Measurements from ENCODE around the gene ACYP2.

ACYP2 gene

GRCh38 chr2:54085069-54085468, 30.3 kb upstream of the ACYP2 start:
- Histone ChIP-seq H3K9me3 (ENCODE audit: insufficient read depth, low read depth, low read length) (no peaks in the 10 kb centered on the region), H3K27me3 (ENCODE audit: insufficient read depth, low read length, poor library complexity, severe bottlenecking) (no peaks in the 10 kb centered on the region), H3K9ac (ENCODE audit: low read depth, low read length, poor library complexity, severe bottlenecking) (no peak overlapping the region), H3K4me3 (ENCODE audit: low read length, poor library complexity, severe bottlenecking) (no peak overlapping the region), H3K36me3 (ENCODE audit: insufficient read depth, low read length) (no peaks in the 10 kb centered on the region), H3K79me2 (ENCODE audit: insufficient read depth, low read length) (no peaks in the 10 kb centered on the region), H3K4me2 (ENCODE audit: low read depth, low read length, poor library complexity, severe bottlenecking) (no peak overlapping the region), H4K20me1 (ENCODE audit: insufficient read depth, low read length, poor library complexity, severe bottlenecking) (no peaks in the 10 kb centered on the region), H3K4me1 (ENCODE audit: insufficient read depth, low read length, poor library complexity, severe bottlenecking) (no peaks in the 10 kb centered on the region), H3F3A (ENCODE audit: low read depth) (no peaks in the 10 kb centered on the region), H2AFZ (ENCODE audit: low read length) (no peak overlapping the region), H3K9me2 (replicated peaks; ENCODE audit: low read depth, low read length) (no peaks in the 10 kb centered on the region)
- TF ChIP-seq CTCF (conservative IDR thresholded peaks at IDR 0.05; ENCODE audit: low read length) (no peak), EZH2phosphoT487 (IDR thresholded peaks at IDR 0.05; ENCODE audit: borderline replicate concordance) (no peak)

- no peak for TF ChIP-seq EZH2phosphoT487 (IDR thresholded peaks at IDR 0.05; ENCODE audit: borderline replicate concordance)
- TF ChIP-seq CTCF (conservative IDR thresholded peaks at IDR 0.05; ENCODE audit: low read length): no peak
- Histone ChIP-seq H3F3A (ENCODE audit: low read depth) (no peaks in the 10 kb centered on the region), H2AFZ (ENCODE audit: low read length) (no peak overlapping the region), H3K79me2 (ENCODE audit: insufficient read depth, low read length) (no peaks in the 10 kb centered on the region), H3K4me1 (ENCODE audit: insufficient read depth, low read length, poor library complexity, severe bottlenecking) (no peaks in the 10 kb centered on the region), H3K27me3 (ENCODE audit: insufficient read depth, low read length, poor library complexity, severe bottlenecking) (no peaks in the 10 kb centered on the region), H3K9me2 (replicated peaks; ENCODE audit: low read depth, low read length) (no peaks in the 10 kb centered on the region), H3K4me3 (ENCODE audit: low read length, poor library complexity, severe bottlenecking) (no peak overlapping the region), H3K9ac (ENCODE audit: low read depth, low read length, poor library complexity, severe bottlenecking) (no peak overlapping the region), H3K4me2 (ENCODE audit: low read depth, low read length, poor library complexity, severe bottlenecking) (no peak overlapping the region), H3K9me3 (ENCODE audit: insufficient read depth, low read depth, low read length) (no peaks in the 10 kb centered on the region), H3K36me3 (ENCODE audit: insufficient read depth, low read length) (no peaks in the 10 kb centered on the region), H4K20me1 (ENCODE audit: insufficient read depth, low read length, poor library complexity, severe bottlenecking) (no peaks in the 10 kb centered on the region)
These were observed 29.3 kb upstream of the ACYP2 start for GRCh38 chr2:54086157-54086556.

- H3K4me2 ChIP-seq (ENCODE audit: low read depth, low read length, poor library complexity, severe bottlenecking): no peak overlapping the region
- H2AFZ ChIP-seq (ENCODE audit: low read length): no peak overlapping the region
- no peaks in the 10 kb centered on the region for H3K36me3 ChIP-seq (ENCODE audit: insufficient read depth, low read length)
- H4K20me1 ChIP-seq (ENCODE audit: insufficient read depth, low read length, poor library complexity, severe bottlenecking): no peaks in the 10 kb centered on the region
- H3K9ac ChIP-seq (ENCODE audit: low read depth, low read length, poor library complexity, severe bottlenecking): no peak overlapping the region
- TF ChIP-seq EZH2phosphoT487 (IDR thresholded peaks at IDR 0.05; ENCODE audit: borderline replicate concordance) (no peak), CTCF (conservative IDR thresholded peaks at IDR 0.05; ENCODE audit: low read length) (no peak)
- H3K4me1 ChIP-seq (ENCODE audit: insufficient read depth, low read length, poor library complexity, severe bottlenecking): peaks cover 6% of the 10 kb centered on the region
- no peaks in the 10 kb centered on the region for H3K9me2 ChIP-seq (replicated peaks; ENCODE audit: low read depth, low read length)
- H3K27me3 ChIP-seq (ENCODE audit: insufficient read depth, low read length, poor library complexity, severe bottlenecking): no peaks in the 10 kb centered on the region
- H3K9me3 ChIP-seq (ENCODE audit: insufficient read depth, low read depth, low read length): no peaks in the 10 kb centered on the region
- H3F3A ChIP-seq (ENCODE audit: low read depth): no peaks in the 10 kb centered on the region
- H3K4me3 ChIP-seq (ENCODE audit: low read length, poor library complexity, severe bottlenecking): no peak overlapping the region
- no peaks in the 10 kb centered on the region for H3K79me2 ChIP-seq (ENCODE audit: insufficient read depth, low read length)
These were observed 27.2 kb upstream of the ACYP2 start for GRCh38 chr2:54088191-54088634.
